ENCODE measurements around the gene RLN3.

The RLN3 gene

GRCh38 chr19:13981021-13981420, 46.9 kb upstream of the RLN3 start:
- in situ Hi-C loops (cut with HindIII; ENCODE audit: low pct_ligation_motif_present, low sequenced_read_pairs), result no loop called here
- TF ChIP-seq, protein P1, sequence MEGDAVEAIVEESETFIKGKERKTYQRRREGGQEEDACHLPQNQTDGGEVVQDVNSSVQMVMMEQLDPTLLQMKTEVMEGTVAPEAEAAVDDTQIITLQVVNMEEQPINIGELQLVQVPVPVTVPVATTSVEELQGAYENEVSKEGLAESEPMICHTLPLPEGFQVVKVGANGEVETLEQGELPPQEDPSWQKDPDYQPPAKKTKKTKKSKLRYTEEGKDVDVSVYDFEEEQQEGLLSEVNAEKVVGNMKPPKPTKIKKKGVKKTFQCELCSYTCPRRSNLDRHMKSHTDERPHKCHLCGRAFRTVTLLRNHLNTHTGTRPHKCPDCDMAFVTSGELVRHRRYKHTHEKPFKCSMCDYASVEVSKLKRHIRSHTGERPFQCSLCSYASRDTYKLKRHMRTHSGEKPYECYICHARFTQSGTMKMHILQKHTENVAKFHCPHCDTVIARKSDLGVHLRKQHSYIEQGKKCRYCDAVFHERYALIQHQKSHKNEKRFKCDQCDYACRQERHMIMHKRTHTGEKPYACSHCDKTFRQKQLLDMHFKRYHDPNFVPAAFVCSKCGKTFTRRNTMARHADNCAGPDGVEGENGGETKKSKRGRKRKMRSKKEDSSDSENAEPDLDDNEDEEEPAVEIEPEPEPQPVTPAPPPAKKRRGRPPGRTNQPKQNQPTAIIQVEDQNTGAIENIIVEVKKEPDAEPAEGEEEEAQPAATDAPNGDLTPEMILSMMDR (IDR thresholded peaks at IDR 0.05; ENCODE audit: low read depth, low read length, missing control alignments), result no peak
- DNase-seq, result no peak
- Histone ChIP-seq H3K27me3 (replicated peaks) (no peaks in the 10 kb centered on the region), H3K27ac (no peak overlapping the region), H3K4me3 (ENCODE audit: low read depth, low read length) (no peak overlapping the region), H3K36me3 (replicated peaks) (peaks cover 7% of the 10 kb centered on the region)

DNA sequence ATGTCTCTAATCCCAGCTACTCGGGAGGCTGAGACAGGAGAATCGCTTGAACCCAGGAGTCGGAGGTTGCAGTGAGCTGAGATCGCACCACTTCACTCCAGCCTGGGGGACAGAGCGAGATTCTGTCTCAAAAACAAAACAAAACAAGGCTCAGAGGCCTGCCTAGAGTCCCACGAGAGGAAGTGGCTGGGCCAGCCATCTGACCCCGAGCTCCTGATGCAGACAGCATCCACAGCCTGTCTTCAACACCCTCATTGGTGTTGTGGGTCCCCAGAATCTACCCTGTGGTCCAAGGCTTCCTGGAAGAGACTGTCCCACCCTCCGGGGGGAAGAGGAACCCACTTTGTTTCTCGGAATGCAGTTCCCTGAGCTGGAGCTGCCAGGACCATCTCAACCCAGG, 46.5 kb upstream of the RLN3 start:
- in situ Hi-C loops (cut with HindIII; ENCODE audit: low pct_ligation_motif_present, low sequenced_read_pairs), result no loop called here
- Histone ChIP-seq H3K36me3 (replicated peaks) (peaks cover 7% of the 10 kb centered on the region), H3K4me3 (ENCODE audit: low read depth, low read length) (no peak overlapping the region), H3K27me3 (replicated peaks) (no peaks in the 10 kb centered on the region), H3K27ac (no peak overlapping the region)
- DNase-seq, result no peak
- TF ChIP-seq, protein P1 (IDR thresholded peaks at IDR 0.05; ENCODE audit: low read depth, low read length, missing control alignments), result no peak

GRCh38 chr19:13981988-13982501, 45.9 kb upstream of the RLN3 start:
- Histone ChIP-seq H3K36me3 (replicated peaks) (peaks cover 7% of the 10 kb centered on the region), H3K27me3 (replicated peaks) (no peaks in the 10 kb centered on the region), H3K4me3 (ENCODE audit: low read depth, low read length) (no peak overlapping the region), H3K27ac (no peak overlapping the region)
- in situ Hi-C loops (cut with HindIII; ENCODE audit: low pct_ligation_motif_present, low sequenced_read_pairs), result no loop called here
- TF ChIP-seq, protein P1 (IDR thresholded peaks at IDR 0.05; ENCODE audit: low read depth, low read length, missing control alignments), result no peak
- no peak for DNase-seq

- in situ Hi-C loops (cut with HindIII; ENCODE audit: low pct_ligation_motif_present, low sequenced_read_pairs), result no loop called here
- Histone ChIP-seq H3K27me3 (replicated peaks) (no peaks in the 10 kb centered on the region), H3K36me3 (replicated peaks) (peaks cover 7% of the 10 kb centered on the region), H3K27ac (no peak overlapping the region), H3K4me3 (ENCODE audit: low read depth, low read length) (no peak overlapping the region)
- TF ChIP-seq, protein P1 (IDR thresholded peaks at IDR 0.05; ENCODE audit: low read depth, low read length, missing control alignments), result no peak
- DNase-seq, result no peak
These were observed 45.2 kb upstream of the RLN3 start for GRCh38 chr19:13982773-13983172.

GRCh38 chr19:13983213-13983889, 44.6 kb upstream of the RLN3 start:
- no peak overlapping the region for H3K27ac ChIP-seq

More at GRCh38 chr19:13983213-13983889, 44.6 kb upstream of the RLN3 start:
- no peak for DNase-seq
- Histone ChIP-seq H3K27me3 (replicated peaks) (no peaks in the 10 kb centered on the region), H3K4me3 (ENCODE audit: low read depth, low read length) (no peak overlapping the region), H3K36me3 (replicated peaks) (peaks cover 7% of the 10 kb centered on the region)
- TF ChIP-seq, protein P1 (IDR thresholded peaks at IDR 0.05; ENCODE audit: low read depth, low read length, missing control alignments), result no peak
- in situ Hi-C loops (cut with HindIII; ENCODE audit: low pct_ligation_motif_present, low sequenced_read_pairs), result no loop called here
